Effector memory CD8-positive, alpha-beta T cell (primary cell): ENCODE data around the gene DCLRE1C.

Experiments
- ATAC-seq: fragments of 150-1000 bp; cut with Tn5 transposase; replicated peaks from 2 replicates; pipeline ENCODE4 v1.10.0; 2021; ENCODE audit warnings: mild to moderate bottlenecking, moderate library complexity
- DNase-seq, 3 experiments: peaks; one replicate each; pipeline ENCODE4 v3.0.0; 2021
- H3K27ac Mint-ChIP-seq, 2 donors: one replicate each; pipeline ENCODE4 v1.8.0; 2022; ENCODE audit warnings: mild to moderate bottlenecking in 2 of 2, mixed read lengths in 2 of 2, moderate library complexity in 2 of 2
- H3K27me3 Mint-ChIP-seq, 2 donors: one replicate each; pipeline ENCODE4 v1.8.0; 2022; ENCODE audit warnings: mixed read lengths in 2 of 2
- H3K36me3 Mint-ChIP-seq: one replicate; pipeline ENCODE4 v1.8.0; 2022; ENCODE audit warnings: mild to moderate bottlenecking, moderate library complexity, mixed read lengths; ENCODE audit not compliant: insufficient read depth
- H3K4me1 Mint-ChIP-seq, 2 donors: one replicate each; pipeline ENCODE4 v1.8.0; 2022; ENCODE audit warnings: low read depth in 2 of 2, mixed read lengths in 2 of 2
- H3K4me3 Mint-ChIP-seq, 2 donors: one replicate each; pipeline ENCODE4 v1.8.0; 2022; ENCODE audit warnings: mild to moderate bottlenecking in 2 of 2, mixed read lengths in 2 of 2, moderate library complexity in 2 of 2
- H3K9me3 Mint-ChIP-seq, 2 donors: one replicate each; pipeline ENCODE4 v1.8.0; 2022; ENCODE audit warnings: mixed read lengths in 2 of 2

The DCLRE1C gene

GRCh38 chr10:14860791-14861190 is 93.1 kb downstream of the DCLRE1C start:
- Mint-ChIP-seq H3K4me1 (peaks cover 4 to 11% of the 10 kb centered on the region in 2 donors), H3K36me3 (peaks cover 19% of the 10 kb centered on the region), H3K27me3 (no peaks in the 10 kb centered on the region), H3K4me3 (no peak overlapping the region), H3K27ac (peak overlapping the region; percentile 80 to 86), H3K9me3 (no peaks in the 10 kb centered on the region)
- DNase-seq: no peak
- ATAC-seq: no peak

GRCh38 chr10:14859775-14860174 is 94.1 kb downstream of the DCLRE1C start:
- Mint-ChIP-seq H3K27ac (peak overlapping the region; percentile 76 to 86), H3K27me3 (no peaks in the 10 kb centered on the region), H3K9me3 (no peaks in the 10 kb centered on the region), H3K4me1 (peaks cover 4 to 11% of the 10 kb centered on the region in 2 donors), H3K4me3 (no peak overlapping the region), H3K36me3 (peaks cover 26% of the 10 kb centered on the region)
- ATAC-seq (no peak), DNase-seq (no peak)

DNA sequence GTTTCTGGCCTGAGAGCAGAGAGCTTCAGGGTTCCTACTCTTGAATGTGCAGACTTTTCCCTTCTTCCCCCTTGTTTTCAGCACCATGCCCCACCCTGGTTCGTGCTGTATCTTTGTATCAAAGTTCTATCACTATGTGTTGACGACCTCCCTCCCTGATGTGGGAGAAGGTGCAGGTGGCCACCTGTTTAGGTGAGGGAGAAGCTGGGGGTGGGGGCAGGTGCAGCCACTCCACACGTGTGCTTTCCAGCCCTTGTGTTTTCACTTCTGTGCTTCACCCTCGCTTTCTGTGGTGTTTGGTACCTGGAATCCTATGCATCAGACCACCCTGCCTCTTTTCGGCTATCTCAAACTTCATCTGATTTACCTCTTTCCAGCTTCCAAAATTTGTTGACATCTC is 94.9 kb downstream of the DCLRE1C start:
- Mint-ChIP-seq H3K36me3 (peaks cover 32% of the 10 kb centered on the region), H3K27ac (peak overlapping the region; percentile 35 to 76), H3K4me3 (no peak overlapping the region), H3K27me3 (no peaks in the 10 kb centered on the region), H3K9me3 (no peaks in the 10 kb centered on the region), H3K4me1 (peaks cover 4 to 11% of the 10 kb centered on the region in 2 donors)
- ATAC-seq (no peak), DNase-seq (no peak)

DNA sequence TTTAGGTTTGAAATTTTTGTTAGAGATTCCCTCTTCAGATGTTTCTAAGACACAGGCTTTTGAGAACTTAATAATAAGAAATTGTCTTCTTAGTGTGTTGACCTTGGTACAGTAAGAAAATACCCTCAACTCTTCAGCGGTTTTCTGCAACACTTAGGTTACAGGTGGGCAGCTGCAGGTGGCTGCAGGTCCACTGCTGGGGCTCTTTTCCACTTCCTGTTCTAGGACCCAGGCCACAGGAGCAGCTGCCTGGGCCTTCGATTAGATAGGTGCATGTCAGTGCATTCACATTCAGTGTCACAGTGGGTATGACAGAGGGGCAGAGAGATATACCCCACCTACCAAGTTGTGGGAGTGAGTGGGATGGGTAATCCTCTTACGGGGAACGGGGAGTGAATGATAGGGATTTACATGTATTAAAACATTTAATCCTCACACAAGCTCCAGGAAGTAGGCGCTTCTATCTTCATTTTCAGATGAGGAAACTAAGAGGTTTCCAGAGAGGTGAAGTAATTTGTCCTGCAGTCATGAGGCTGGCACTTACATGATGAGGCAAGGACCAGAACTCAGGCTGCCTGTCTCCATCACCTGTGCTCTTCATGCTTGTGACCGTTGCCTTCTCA is 95.4 kb downstream of the DCLRE1C start:
- Mint-ChIP-seq H3K4me1 (peaks cover 4 to 11% of the 10 kb centered on the region in 2 donors), H3K9me3 (no peaks in the 10 kb centered on the region), H3K27ac (peak overlapping the region; percentile 35 to 59), H3K4me3 (no peak overlapping the region), H3K27me3 (no peaks in the 10 kb centered on the region), H3K36me3 (peaks cover 32% of the 10 kb centered on the region)
- DNase-seq (no peak), ATAC-seq (no peak)

DNA sequence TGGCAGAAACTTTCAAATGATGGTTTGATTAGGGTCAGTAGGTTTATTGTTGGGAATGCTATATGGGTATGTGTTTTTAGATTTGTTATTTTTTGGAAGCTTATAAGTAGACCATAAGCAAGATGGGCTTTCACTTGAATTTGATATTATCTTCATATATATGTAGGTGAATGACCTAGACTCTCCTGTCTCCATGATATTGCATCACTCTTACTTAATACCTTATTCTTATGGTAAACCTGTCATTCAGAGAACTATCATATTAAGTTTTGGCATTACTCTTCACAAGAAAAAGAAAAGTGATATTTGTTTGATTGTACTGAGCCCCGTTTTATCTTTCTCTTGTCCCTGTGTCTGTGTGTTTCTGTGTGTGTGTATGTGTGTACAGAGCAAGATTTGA is 98.4 kb downstream of the DCLRE1C start:
- peaks cover 3 to 9% of the 10 kb centered on the region in 2 donors for H3K4me1 Mint-ChIP-seq
- no peaks in the 10 kb centered on the region for H3K9me3 Mint-ChIP-seq
- H3K36me3 Mint-ChIP-seq: peaks cover 54% of the 10 kb centered on the region
- H3K27ac Mint-ChIP-seq: no peak overlapping the region
- DNase-seq (no peak), ATAC-seq (no peak)
- no peaks in the 10 kb centered on the region for H3K27me3 Mint-ChIP-seq
- H3K4me3 Mint-ChIP-seq: no peak overlapping the region

DNA sequence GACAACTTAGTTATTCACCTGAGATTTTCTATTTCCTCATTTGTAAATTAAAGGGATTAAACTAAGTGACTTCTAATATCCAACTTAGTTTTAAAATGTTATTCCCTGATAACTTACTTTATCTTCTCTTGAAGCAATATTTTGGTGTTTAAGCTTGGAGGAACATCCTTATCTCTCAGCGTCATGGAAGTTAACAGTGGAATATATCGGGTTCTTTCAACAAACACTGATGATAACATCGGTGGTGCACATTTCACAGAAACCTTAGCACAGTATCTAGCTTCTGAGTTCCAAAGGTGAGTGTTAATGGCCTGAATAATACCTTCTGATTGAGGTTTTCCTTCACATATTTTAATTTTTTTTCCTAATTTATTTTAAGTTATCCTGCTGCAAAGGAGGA is 101.7 kb downstream of the DCLRE1C start:
- peak overlapping the region in 1 of 2 donors; percentile 13 for H3K27ac Mint-ChIP-seq
- H3K4me1 Mint-ChIP-seq: peaks cover 0 to 3% of the 10 kb centered on the region in 2 donors
- no peak overlapping the region for H3K4me3 Mint-ChIP-seq
- no peaks in the 10 kb centered on the region for H3K27me3 Mint-ChIP-seq
- no peaks in the 10 kb centered on the region for H3K9me3 Mint-ChIP-seq
- ATAC-seq (no peak), DNase-seq (no peak)
- peaks cover 47% of the 10 kb centered on the region for H3K36me3 Mint-ChIP-seq
